Breast epithelium (tissue), 4 donors: ENCODE measurements around the gene POLDIP2. TPM values are rescaled to one million over a fixed set of nuclear protein-coding genes. Genes with fewer than 3 reads are reported as not detected.
A peak's percentile ranks its signal among the peaks of the same experiment; 100 is the strongest.

Experiments used
- DNase-seq, 2 donors: peaks; one replicate each; pipeline ENCODE4 v3.0.0-alpha.2; 2019; ENCODE audit warnings: low spot score in 2 of 2
- H3K27ac ChIP-seq, 2 donors: fragments of 200-600 bp; sonication (generic) in 1 of 2; one replicate each; pipeline ENCODE4 v1.5.1; 2016 to 2019; ENCODE audit warnings: mild to moderate bottlenecking in 1 of 2
- H3K27me3 ChIP-seq, 2 donors: fragments of 200-600 bp; sonication (generic) in 1 of 2; one replicate each; pipeline versions ENCODE4 v1.5.1 to v1.6.0; 2017 to 2019; ENCODE audit warnings: control low read depth in 1 of 2, mild to moderate bottlenecking in 1 of 2
- H3K36me3 ChIP-seq: fragments of 200-600 bp; one replicate; pipeline ENCODE4 v1.5.1; 2019
- H3K4me1 ChIP-seq, 2 donors: fragments of 200-600 bp; sonication (generic); one replicate each; pipeline ENCODE4 v1.5.1; 2016 to 2019; ENCODE audit warnings: control low read depth in 1 of 2
- H3K4me3 ChIP-seq, 3 donors: fragments of 200-600 bp; sonication (generic); 1 replicate in 2 of 3; 2 replicates in 1 of 3; pipeline ENCODE4 v1.5.1; 2016 to 2019; ENCODE audit warnings: mild to moderate bottlenecking in 3 of 3, moderate library complexity in 2 of 3
- H3K9me3 ChIP-seq, 2 donors: fragments of 200-600 bp; sonication (generic) in 1 of 2; one replicate each; pipeline ENCODE4 v1.5.1; 2016 to 2019; ENCODE audit warnings: control low read depth in 1 of 2
- POLR2A ChIP-seq: fragments of 450-650 bp; IDR thresholded peaks from one replicate; pipeline ENCODE4 v1.6.1; 2016; ENCODE audit warnings: antibody characterized with exemption, mild to moderate bottlenecking, moderate library complexity
- POLR2AphosphoS5 ChIP-seq, 3 donors: sonication (generic); formaldehyde crosslinking; IDR thresholded peaks; one replicate each; pipeline ENCODE4 v1.6.1; 2017; ENCODE audit warnings: antibody characterized with exemption in 3 of 3
- intact Hi-C: fragments of 100-400 bp; cut with DNase I; formaldehyde crosslinking; loops from one replicate; pipeline ENCODE4 v1.15.1; 2023; ENCODE audit warnings: low total_unique reads
- total RNA-seq, 3 donors: library from RNA; depleted of rRNA; stranded (reverse); fragments of >200 nt; gene quantifications; one replicate each; pipeline ENCODE4 v1.1.0, GENCODE V29; 2016
- TF ChIP-seq, protein P1 (sequence below), 3 donors: fragments of 450-650 bp; IDR thresholded peaks; one replicate each; pipeline ENCODE4 v1.5.1; 2016 to 2017; ENCODE audit warnings: antibody characterized with exemption in 3 of 3, mild to moderate bottlenecking in 3 of 3, moderate library complexity in 3 of 3

Gene POLDIP2
- total RNA-seq, 3 donors from 2014 or later = 64.5 to 85.0 (median 69.8) TPM

DNA sequence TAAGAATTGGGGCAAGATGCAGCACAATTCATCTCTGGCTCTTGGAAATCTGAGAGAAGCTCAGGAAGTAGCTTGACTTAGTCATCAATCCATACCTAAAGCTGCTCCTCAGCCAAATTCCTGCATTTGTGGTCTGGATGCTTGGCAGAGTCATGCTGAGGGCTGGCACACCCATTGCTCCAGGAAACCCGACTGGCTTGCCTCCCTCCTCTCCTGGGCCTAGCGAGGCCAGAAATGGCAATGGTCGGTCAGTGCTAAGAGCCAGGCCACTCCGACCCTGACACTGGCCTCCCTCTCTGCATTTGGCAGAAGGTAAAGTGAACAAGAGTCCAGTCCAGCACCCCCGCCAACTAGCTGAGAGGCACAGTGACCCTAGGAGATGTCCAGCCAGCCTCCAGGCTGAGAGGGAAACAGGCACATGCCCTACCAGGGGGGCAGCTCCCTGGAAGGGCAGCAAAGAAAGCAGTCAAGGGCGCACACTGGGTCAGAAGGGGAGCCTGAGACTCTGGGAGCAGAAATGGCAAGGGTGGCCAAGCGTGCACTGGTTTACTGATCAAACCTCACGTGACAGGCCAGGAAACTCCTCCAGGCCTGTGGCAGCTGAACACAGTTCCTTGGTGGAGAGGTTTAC is 10.0 kb downstream of the POLDIP2 start:
- H3K27me3 ChIP-seq = no peaks in the 10 kb centered on the region
- H3K4me1 ChIP-seq = peaks cover 3 to 17% of the 10 kb centered on the region in 2 donors
- no peaks in the 10 kb centered on the region for H3K9me3 ChIP-seq
- TF ChIP-seq POLR2A (no peak), POLR2AphosphoS5 (IDR thresholded peaks at IDR 0.05) (peak in 1 of 3 donors; percentile 8)
- intact Hi-C loops = no loop called here
- DNase-seq = peak in 1 of 2 donors; percentile 69
- peaks cover 6% of the 10 kb centered on the region for H3K36me3 ChIP-seq
- peak overlapping the region; percentile 78 to 85 for H3K27ac ChIP-seq
- no peak overlapping the region for H3K4me3 ChIP-seq

DNA sequence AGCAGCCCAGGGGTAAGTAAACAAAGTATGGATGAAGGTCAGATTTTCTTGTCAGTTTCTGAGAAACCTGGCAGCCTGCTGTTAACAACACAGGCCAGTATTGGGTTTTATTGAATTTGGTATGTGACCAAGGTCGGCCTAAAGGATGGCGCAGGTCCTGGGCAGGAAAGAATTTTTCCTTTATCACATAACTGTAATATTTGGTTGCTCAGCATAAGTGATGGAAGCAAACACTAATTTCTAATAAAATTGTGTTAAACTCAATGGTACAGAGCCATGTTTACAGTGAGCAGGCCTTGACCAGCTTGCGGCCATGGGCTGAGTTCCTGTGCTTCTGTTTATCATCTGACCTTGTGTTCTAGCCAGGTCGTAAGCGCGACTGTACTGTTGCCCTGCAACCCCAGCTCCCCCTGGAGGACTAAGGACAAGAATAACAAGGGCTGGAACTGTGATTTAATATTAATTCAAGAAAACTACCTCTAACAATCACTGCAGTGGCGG is 10.5 kb downstream of the POLDIP2 start:
- intact Hi-C loops = no loop called here
- H3K27ac ChIP-seq = peak overlapping the region; percentile 75 to 78
- no peaks in the 10 kb centered on the region for H3K27me3 ChIP-seq
- peaks cover 3 to 17% of the 10 kb centered on the region in 2 donors for H3K4me1 ChIP-seq
- DNase-seq = no peak
- H3K9me3 ChIP-seq = no peaks in the 10 kb centered on the region
- H3K36me3 ChIP-seq = peaks cover 6% of the 10 kb centered on the region
- H3K4me3 ChIP-seq = no peak overlapping the region
- TF ChIP-seq, protein P1, sequence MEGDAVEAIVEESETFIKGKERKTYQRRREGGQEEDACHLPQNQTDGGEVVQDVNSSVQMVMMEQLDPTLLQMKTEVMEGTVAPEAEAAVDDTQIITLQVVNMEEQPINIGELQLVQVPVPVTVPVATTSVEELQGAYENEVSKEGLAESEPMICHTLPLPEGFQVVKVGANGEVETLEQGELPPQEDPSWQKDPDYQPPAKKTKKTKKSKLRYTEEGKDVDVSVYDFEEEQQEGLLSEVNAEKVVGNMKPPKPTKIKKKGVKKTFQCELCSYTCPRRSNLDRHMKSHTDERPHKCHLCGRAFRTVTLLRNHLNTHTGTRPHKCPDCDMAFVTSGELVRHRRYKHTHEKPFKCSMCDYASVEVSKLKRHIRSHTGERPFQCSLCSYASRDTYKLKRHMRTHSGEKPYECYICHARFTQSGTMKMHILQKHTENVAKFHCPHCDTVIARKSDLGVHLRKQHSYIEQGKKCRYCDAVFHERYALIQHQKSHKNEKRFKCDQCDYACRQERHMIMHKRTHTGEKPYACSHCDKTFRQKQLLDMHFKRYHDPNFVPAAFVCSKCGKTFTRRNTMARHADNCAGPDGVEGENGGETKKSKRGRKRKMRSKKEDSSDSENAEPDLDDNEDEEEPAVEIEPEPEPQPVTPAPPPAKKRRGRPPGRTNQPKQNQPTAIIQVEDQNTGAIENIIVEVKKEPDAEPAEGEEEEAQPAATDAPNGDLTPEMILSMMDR (IDR thresholded peaks at IDR 0.05) = peak in 1 of 3 donors; percentile 20
- no peak for TF ChIP-seq POLR2AphosphoS5 (IDR thresholded peaks at IDR 0.05)

DNA sequence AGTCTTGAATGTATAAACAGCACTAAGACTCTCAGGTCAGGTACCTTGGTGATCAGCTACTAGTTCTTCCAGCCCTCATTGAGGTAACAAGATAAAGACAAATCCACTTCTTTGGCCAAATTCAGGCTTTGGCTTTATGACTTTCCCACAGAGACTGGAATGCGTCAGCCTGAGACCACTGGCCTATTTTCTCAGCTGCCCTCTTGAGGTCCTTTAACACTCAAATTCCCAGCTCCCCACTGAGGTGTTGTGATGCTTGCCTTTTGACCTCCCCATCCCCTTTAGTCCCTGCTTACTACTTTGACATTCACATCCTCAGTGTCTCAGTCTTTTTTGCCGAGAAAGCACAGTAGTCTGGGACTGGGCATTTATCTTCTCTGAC is 11.1 kb downstream of the POLDIP2 start:
- Histone ChIP-seq H3K27ac (peak overlapping the region; percentile 75 to 78), H3K4me1 (peaks cover 3 to 17% of the 10 kb centered on the region in 2 donors), H3K36me3 (peaks cover 6% of the 10 kb centered on the region), H3K9me3 (no peaks in the 10 kb centered on the region), H3K27me3 (no peaks in the 10 kb centered on the region), H3K4me3 (no peak overlapping the region)
- DNase-seq = no peak
- TF ChIP-seq POLR2A (no peak), POLR2AphosphoS5 (IDR thresholded peaks at IDR 0.05) (no peak)
- TF ChIP-seq, protein P1 (IDR thresholded peaks at IDR 0.05) = no peak
- intact Hi-C loops = no loop called here

DNA sequence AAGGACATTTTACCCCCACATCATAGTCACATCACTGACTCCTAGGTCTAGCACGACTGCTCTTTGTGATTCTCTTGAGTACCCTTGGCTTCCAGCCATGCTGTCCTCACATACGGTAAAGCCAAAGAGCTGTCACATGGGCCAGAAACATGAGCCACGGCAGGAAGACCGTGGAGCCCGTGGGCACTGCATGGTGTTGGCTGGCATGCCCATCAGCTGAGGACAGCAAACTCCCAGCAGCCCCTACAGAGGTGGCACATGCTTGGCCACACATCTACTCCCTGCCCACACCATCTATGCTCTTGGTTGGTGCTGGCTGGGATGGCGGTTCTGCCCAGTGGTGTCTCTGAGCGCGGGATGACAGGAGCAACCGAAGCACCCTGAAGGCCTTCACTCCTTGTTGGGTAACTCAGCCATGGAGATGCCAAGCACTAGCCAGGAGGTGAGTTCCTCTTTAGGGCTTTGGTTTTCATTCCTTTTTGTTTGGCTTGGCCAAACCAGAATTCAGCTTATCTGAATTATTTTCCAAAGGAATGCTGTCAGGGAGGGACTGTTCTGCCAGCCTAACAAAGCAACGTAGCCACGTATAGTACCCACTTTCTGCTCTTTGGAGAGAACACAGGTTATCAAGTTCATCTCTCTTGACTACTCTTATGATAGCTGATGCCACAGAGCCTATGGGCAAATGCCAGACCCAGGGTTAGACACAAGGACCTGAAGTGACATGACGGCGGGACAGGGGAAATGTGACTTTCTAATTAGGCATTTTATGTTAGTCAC is 11.7 kb downstream of the POLDIP2 start:
- Histone ChIP-seq H3K9me3 (no peaks in the 10 kb centered on the region), H3K36me3 (peaks cover 6% of the 10 kb centered on the region), H3K4me3 (no peak overlapping the region), H3K4me1 (peaks cover 3 to 17% of the 10 kb centered on the region in 2 donors), H3K27ac (peak overlapping the region; percentile 75 to 78), H3K27me3 (no peaks in the 10 kb centered on the region)
- intact Hi-C loops = no loop called here
- DNase-seq = peak in 1 of 2 donors; percentile 37
- TF ChIP-seq POLR2AphosphoS5 (IDR thresholded peaks at IDR 0.05) (no peak), POLR2A (no peak)
- TF ChIP-seq, protein P1 (IDR thresholded peaks at IDR 0.05) = no peak

DNA sequence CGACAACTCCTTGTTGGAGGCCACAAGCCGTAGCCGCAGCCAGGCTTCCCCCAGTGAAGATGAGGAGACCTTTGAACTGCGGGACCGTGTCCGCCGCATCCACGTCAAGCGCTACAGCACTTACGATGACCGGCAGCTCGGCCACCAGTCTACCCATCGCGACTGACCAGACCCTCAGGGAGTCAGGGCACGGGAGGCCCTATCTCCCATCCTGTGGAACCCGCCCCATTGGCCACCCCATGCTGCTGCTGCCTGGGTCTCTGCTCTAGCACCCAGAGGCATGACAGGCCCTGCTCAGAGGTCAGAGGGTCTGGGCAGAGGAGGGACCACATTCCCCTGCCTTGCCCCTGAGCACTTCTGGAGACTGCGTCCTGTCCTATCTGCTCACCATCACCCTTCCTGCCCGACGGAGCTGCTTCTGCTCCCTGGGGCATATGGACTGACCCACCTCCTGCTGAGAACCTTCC is 12.9 kb downstream of the POLDIP2 start:
- H3K9me3 ChIP-seq = no peaks in the 10 kb centered on the region
- H3K36me3 ChIP-seq = peaks cover 6% of the 10 kb centered on the region
- intact Hi-C loops = no loop called here
- no peak for DNase-seq
- H3K27ac ChIP-seq = no peak overlapping the region
- peaks cover 3 to 17% of the 10 kb centered on the region in 2 donors for H3K4me1 ChIP-seq
- no peak overlapping the region for H3K4me3 ChIP-seq
- TF ChIP-seq POLR2AphosphoS5 (IDR thresholded peaks at IDR 0.05) = no peak
- TF ChIP-seq, protein P1 (IDR thresholded peaks at IDR 0.05) = no peak
- TF ChIP-seq POLR2A = no peak
- H3K27me3 ChIP-seq = no peaks in the 10 kb centered on the region
